ENCODE results near the gene PLPPR2.
A peak's percentile ranks its signal among the peaks of the same experiment; 100 is the strongest.
"Not testable (repeated sequence)": the region's sequence is repeated elsewhere in the genome, so short reads cannot be mapped to it uniquely, and the experiment has no call there.

Gene PLPPR2

GRCh38 chr19:11373885-11374432 lies 18.7 kb downstream of the PLPPR2 start:
- DNase-seq: no peak

DNA sequence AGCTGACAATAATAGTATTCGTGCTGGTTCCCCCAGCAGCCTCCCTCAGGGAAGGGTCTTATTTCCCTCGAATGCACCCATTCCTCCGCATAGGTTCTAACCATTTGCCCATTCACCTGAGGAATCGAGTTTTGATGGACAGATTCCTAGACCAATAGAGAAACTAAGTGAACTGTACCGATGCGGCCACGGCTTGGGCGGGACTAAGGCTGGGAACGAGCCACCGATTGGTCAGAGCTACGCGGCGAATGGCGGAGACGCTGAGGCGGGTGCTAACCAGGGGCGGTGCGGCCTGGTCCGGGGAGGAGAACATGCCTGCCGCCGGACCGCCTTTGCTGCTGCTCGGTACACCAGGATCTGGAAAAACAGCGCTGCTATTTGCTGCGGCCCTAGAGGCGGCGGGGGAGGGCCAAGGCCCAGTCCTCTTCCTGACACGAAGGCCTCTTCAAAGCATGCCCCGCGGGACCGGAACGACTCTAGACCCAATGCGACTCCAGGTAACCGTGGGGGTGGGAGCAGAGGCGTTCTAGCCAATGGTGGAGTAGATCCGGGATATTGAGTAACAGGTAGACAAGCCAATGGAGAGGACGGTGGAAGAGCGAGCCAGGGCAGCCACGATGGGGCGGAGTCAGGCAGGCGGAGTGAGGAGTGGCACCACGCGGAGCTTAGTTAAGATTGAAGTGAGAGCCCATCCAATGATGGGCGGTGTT lies 19.4 kb downstream of the PLPPR2 start, which contains the start of gene SWSAP1:
Gene SWSAP1 (plus strand): TSS at position 234 of the 710 bp plus-strand sequence. CDS start 15 bp downstream, at position 249.
- peak; percentile 95 for DNase-seq

DNA sequence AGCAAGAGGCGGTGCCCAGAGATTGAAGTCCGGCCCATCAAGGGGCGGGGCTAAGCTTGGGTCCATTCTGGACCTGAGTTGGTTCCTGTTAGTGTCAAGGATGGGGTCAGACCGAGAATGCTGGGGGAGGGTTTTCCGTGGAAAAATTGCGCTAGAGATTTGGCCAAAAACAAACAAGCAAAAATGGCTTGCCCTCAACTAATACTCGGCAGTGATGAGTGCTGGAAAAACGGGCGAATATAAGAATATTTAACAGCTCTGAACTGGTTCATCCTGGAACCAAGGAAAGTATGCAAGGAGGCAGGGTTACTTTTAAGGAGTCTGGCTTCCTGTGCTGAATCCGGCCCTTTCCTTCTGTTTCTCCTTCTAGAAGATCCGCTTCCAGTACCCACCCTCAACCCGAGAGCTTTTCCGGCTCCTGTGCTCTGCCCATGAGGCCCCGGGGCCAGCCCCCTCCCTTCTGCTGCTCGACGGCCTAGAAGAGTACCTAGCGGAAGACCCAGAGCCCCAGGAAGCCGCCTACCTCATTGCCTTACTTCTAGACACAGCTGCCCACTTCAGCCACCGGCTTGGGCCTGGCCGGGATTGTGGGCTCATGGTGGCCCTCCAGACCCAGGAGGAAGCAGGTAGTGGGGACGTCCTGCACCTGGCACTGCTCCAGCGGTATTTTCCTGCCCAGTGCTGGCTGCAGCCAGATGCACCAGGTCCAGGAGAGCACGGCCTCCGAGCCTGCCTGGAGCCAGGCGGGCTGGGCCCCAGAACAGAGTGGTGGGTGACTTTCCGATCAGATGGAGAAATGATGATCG lies 20.1 kb downstream of the PLPPR2 start:
- DNase-seq: peak; percentile 21

GRCh38 chr19:11377237-11377636 lies 22.0 kb downstream of the PLPPR2 start:
- no peak for DNase-seq

GRCh38 chr19:11377756-11378155 lies 22.5 kb downstream of the PLPPR2 start:
- DNase-seq: no peak

DNA sequence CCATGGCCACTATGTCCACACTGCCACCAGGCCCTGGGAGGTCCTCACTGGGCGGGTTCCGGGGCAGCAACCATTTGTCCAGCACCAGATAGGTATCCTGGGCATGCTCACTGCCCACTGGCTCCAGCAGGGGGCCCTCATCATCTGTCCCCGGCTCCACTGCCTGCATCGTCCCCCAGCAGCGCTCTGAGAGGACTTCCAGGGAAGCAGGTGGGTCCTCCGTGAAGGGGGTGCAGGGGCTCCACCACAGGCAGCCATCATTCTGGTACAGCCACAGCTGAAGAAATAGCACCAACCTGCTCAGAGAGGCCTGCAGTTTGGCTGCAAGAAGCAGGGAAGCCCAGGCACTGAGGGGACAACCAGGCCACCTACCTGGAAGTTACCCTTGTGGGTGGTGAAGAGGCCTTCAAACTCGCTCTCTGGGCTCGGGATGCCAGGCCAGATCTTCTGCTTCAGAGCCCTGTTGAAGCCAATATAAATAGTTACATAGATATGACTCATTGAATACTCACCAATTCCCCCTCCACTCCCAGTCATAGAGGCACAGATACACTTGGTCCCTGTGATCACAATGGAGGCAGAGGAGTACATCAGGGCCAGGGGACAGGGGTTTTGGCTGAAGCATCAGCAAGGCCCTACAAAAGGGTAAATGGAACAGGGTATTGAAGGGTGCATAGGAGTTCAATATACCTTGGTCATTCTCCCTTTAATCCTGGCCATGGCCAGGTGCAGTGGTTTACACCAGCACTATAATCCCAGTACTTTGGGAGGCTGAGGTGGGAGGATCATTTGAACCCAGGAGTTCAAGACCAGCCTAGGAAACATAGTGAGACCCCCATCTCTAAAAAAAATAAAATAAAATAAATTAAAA lies 23.3 kb downstream of the PLPPR2 start:
- DNase-seq: no peak

DNA sequence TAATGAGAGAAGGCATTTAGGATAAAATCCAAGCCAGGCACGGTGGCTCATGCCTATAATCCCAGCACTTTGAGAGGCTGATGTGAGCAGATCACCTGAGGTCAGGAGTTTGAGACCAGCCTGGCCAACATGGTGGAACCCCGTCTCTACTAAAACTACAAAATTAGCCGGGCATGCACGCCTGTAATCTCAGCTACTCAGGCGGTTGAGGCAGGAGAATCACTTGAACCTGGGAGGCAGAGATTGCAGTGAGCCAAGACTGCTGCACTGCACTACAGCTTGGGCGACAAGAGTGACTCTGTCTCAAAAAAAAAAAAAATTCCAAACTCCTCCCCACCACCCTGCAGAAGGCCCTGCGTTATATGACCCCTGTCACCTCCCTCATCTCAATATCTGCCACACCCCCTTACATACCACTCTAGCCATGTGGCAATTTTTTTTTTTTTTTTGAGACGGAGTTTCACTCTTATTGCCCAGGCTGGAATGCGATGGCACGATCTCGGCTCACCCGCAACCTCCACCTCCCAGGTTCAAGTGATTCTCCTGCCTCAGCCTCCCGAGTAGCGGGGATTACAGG lies 24.1 kb downstream of the PLPPR2 start:
- not testable (repeated sequence) for DNase-seq

- no peak for DNase-seq
Measured at GRCh38 chr19:11379857-11380350, 24.7 kb downstream of the PLPPR2 start.

- DNase-seq: peak; percentile 92
Measured at GRCh38 chr19:11380653-11381537, 25.7 kb downstream of the PLPPR2 start.

- peak; percentile 21 for DNase-seq
Measured at GRCh38 chr19:11382898-11383705, 27.9 kb downstream of the PLPPR2 start.

GRCh38 chr19:11383706-11384048 lies 28.4 kb downstream of the PLPPR2 start:
- no peak for DNase-seq

- no peak for DNase-seq
Measured at GRCh38 chr19:11384778-11385129, 29.5 kb downstream of the PLPPR2 start.

- DNase-seq: no peak
Measured at GRCh38 chr19:11387162-11388034, 32.2 kb downstream of the PLPPR2 start.

GRCh38 chr19:11390359-11390758 lies 35.1 kb downstream of the PLPPR2 start:
- DNase-seq: no peak

GRCh38 chr19:11390933-11391680 lies 35.9 kb downstream of the PLPPR2 start:
- no peak for DNase-seq

DNA sequence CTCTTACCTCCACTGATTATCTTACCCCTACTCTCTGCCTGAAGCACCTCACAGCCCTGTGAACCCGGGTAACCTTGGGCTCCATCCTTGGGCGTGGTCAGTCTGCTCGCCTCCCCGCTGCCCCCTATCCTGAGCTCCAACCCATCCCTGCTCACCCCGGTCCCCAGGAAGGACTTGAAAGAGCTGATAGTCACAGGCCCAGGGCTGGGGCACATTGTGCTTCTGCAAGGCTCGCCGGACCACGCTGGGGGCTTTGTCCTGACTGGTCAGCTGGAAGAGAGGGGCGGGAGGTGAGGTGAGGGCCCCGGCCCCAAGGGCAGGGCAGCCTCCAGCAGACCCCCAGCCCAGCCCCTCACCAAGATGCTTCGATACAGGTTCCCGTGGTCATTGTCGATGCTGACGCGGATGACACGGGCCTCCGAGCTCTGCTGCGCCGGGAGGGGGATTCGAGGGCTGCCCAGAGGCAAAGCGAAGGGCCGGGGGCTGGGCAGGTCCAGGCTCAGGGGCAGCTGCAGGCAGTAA lies 41.9 kb downstream of the PLPPR2 start:
- no peak for DNase-seq

DNA sequence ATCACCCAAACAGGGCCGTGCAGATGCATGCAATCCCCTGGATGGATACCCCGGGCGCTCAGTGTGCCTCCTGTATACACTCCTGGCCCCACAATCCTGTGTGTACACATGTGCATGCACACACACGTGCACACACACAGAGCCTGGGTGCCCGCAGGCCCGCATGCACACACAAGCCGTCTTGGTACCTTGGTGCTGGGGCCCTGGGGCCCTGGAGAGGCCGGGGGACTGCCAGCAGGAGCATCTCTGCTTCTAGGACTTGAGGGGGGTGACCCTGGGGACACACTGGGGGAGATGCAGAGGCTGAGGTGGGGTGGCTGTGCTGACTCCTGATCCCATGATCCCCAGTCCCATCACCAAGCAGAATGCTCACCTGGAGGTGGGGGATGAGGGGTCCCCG lies 44.4 kb downstream of the PLPPR2 start:
- no peak for DNase-seq

DNA sequence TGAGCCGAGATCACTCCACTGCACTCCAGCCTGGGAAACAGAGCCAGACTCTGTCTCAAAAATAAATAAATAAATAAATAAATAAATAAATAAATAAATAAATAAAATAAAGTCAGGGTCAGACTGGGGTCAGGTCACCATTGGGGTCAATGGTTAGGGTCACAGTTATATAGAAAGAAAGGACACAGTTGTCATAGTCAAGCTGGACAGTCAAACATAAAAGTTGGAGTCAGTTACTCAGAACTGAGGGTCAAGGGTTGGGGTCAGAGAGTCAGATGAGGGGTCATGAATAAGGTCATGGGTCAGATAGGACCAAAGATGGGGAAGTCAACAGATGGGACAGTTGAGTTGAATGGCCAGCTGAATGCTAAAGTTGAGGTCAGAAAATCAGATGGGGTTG lies 45.6 kb downstream of the PLPPR2 start:
- no peak for DNase-seq

Measured in NCI-H2107 (cell line).